Psoas muscle (tissue), 8 donors: ENCODE data around the gene CCDC40. TPM values are rescaled to one million over a fixed set of nuclear protein-coding genes. Genes with fewer than 3 reads are reported as not detected.

ENCODE experiments used
- ATAC-seq, 4 donors: fragments of 200-7000 bp; cut with Tn5 transposase; one replicate each; pipeline ENCODE4 v1.9.1; 2020; ENCODE audit warnings: moderate library complexity in 3 of 4, mild to moderate bottlenecking in 2 of 4
- DNase-seq, 2 donors: peaks; one replicate each; pipeline ENCODE4 v3.0.0-alpha.2; 2020
- H3K27ac ChIP-seq: fragments of 200-600 bp; one replicate; pipeline ENCODE4 v1.8.0; 2022
- H3K27me3 ChIP-seq, 3 donors: fragments of 200-600 bp in 1 of 3; one replicate each; pipeline versions ENCODE4 v1.6.1 to v1.8.0; 2013 to 2022; ENCODE audit warnings: low read length in 2 of 3, mild to moderate bottlenecking in 2 of 3, moderate library complexity in 1 of 3; ENCODE audit not compliant: insufficient read depth in 3 of 3
- H3K36me3 ChIP-seq, 2 donors: fragments of 200-600 bp in 1 of 2; one replicate each; pipeline versions ENCODE4 v1.6.1 to v1.8.0; 2013 to 2022; ENCODE audit warnings: low read depth in 1 of 2, mild to moderate bottlenecking in 1 of 2, moderate library complexity in 1 of 2; ENCODE audit not compliant: insufficient read depth in 1 of 2
- H3K4me1 ChIP-seq: fragments of 200-600 bp; one replicate; pipeline ENCODE4 v1.8.0; 2022
- H3K4me3 ChIP-seq: fragments of 200-600 bp; one replicate; pipeline ENCODE4 v1.8.0; 2022; ENCODE audit warnings: mild to moderate bottlenecking
- H3K9me3 ChIP-seq: fragments of 200-600 bp; one replicate; pipeline ENCODE4 v1.8.0; 2022
- WGBS, 3 donors: extraction: QIAGEN DNeasy Blood & Tissue Kit; methylation state at CpG; one replicate each; pipeline versions ENCODE4 v1.1.6 to v1.1.7; 2013; 5-methylcytosine and 5-hydroxymethylcytosine counted together
- intact Hi-C, 2 donors: fragments of 100-400 bp; cut with DNase I; formaldehyde crosslinking; loops; one replicate each; pipeline versions ENCODE4 v1.11.0 to v1.14.2; 2022
- polyA plus RNA-seq, 3 donors: library from polyadenylated mRNA; stranded (reverse); fragments of 200-250 nt; gene quantifications; one replicate each; pipeline ENCODE4 v1.2.3, GENCODE V29; 2013
- total RNA-seq, 4 donors: library from RNA; stranded (reverse); fragmentation: NEBNext Ultra II Directional in 2 of 4; extraction: Animal tissue kit (Norgen Biotek cat#: 25700) in 2 of 4; gene quantifications; one replicate each; pipeline versions ENCODE4 v1.2.1 to v1.2.4, GENCODE V29; 2021 to 2023
- TF ChIP-seq, protein P1 (sequence below): fragments of 200-600 bp; IDR thresholded peaks from one replicate; pipeline ENCODE4 v1.8.0; 2022; ENCODE audit warnings: antibody characterized with exemption
- donor health status: healthy with polysubstance abuse.
- donor health status: DM: no; HTN: no; CAD: no; lungs with moderate emphysema.
- donor health status: Bipolar disorder and iron deficiency.
- donor health status: healthy.
- donor health status: DM: yes; HTN: yes; CAD: no.
- donor health status: DM: no; HTN: no; CAD: no.
- donor health status: DM: no; HTN: no; CAD: no.
- donor health status: DM: yes; HTN: yes; CAD: no.

Gene CCDC40
- total and polyA plus RNA-seq, 7 donors, result 0.51 to 1.9 (median 1.4) TPM

DNA sequence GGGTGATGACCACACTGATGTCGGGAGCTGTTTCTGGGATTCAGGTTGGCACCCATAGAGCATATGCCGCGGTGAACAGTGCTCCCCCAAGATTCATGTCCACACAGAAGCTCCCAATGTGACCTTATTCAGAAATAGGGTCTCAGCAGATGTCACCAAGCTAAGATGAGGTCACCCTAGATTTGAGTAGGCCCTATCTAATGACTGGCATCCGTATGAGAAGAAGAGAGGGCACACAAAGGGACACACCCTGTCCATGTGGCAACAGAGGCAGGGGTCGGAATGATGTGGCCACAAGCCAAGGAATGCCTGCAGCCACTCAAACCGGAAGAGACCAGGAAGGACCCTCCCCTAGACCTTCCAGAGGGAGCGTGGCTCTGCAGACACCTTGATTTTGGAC is 36.3 kb upstream of the CCDC40 start:
- 71 to 85% (median 83%) methylated on average over 7 of the region's 7 CpGs for WGBS, 3 donors
- ATAC-seq (no peak), DNase-seq (no peak)
- Histone ChIP-seq H3K9me3 (no peaks in the 10 kb centered on the region), H3K27me3 (peaks cover 0 to 17% (median 0%) of the 10 kb centered on the region in 3 donors), H3K27ac (no peak overlapping the region), H3K4me3 (no peak overlapping the region), H3K36me3 (no peaks in the 10 kb centered on the region), H3K4me1 (no peaks in the 10 kb centered on the region)
- TF ChIP-seq, protein P1, sequence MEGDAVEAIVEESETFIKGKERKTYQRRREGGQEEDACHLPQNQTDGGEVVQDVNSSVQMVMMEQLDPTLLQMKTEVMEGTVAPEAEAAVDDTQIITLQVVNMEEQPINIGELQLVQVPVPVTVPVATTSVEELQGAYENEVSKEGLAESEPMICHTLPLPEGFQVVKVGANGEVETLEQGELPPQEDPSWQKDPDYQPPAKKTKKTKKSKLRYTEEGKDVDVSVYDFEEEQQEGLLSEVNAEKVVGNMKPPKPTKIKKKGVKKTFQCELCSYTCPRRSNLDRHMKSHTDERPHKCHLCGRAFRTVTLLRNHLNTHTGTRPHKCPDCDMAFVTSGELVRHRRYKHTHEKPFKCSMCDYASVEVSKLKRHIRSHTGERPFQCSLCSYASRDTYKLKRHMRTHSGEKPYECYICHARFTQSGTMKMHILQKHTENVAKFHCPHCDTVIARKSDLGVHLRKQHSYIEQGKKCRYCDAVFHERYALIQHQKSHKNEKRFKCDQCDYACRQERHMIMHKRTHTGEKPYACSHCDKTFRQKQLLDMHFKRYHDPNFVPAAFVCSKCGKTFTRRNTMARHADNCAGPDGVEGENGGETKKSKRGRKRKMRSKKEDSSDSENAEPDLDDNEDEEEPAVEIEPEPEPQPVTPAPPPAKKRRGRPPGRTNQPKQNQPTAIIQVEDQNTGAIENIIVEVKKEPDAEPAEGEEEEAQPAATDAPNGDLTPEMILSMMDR, result no peak
- intact Hi-C loops, result no loop called here

DNA sequence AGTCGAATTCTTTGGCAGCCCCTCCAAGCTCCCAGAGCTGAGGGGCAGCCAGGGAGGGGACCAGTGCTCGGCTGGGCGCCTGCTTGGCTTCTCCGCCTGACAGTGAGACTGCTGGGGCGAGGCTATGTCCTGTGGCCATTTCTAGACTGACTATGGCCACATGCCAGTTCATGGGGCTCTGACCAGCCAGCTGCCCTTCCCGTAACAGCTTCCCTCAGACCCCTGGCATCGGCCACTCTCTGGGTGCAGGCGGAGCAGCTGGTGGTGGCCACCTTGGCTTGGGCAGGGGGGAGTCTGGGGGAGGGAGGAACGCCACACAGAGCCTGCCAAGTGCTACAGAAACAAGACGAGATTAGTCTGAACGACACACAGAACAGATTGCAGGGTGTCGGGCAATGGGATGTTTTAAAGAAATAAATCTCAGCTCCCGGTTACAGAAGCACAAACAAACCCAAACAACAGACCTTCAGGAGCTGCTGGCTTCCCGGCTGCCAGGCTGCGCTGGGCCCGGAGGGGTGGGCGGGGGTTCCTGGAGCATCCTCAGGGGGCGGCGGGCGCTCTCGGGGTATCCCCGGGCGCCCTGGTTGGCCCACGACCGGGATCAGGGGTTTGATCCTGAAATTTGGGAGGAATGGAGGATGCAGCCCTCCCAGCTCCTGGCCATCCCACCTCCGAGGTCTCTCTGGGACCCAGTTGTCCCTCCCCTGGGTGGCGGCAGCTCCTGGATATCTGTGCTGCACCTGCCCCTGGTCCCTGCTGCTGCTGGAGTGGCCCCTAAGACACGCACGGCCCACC is 35.3 kb upstream of the CCDC40 start:
- H3K36me3 ChIP-seq, result no peaks in the 10 kb centered on the region
- H3K9me3 ChIP-seq, result no peaks in the 10 kb centered on the region
- TF ChIP-seq, protein P1, result no peak
- no peaks in the 10 kb centered on the region for H3K4me1 ChIP-seq
- peaks cover 0 to 17% (median 0%) of the 10 kb centered on the region in 3 donors for H3K27me3 ChIP-seq
- H3K27ac ChIP-seq, result no peak overlapping the region
- 45 to 66% (median 47%) methylated on average over 28 to 29 of the region's 29 CpGs for WGBS, 3 donors
- ATAC-seq (peak in 3 of 4 donors; percentile 26 to 59 (median 32)), DNase-seq (no peak)
- H3K4me3 ChIP-seq, result no peak overlapping the region
- intact Hi-C loops, result no loop called here

DNA sequence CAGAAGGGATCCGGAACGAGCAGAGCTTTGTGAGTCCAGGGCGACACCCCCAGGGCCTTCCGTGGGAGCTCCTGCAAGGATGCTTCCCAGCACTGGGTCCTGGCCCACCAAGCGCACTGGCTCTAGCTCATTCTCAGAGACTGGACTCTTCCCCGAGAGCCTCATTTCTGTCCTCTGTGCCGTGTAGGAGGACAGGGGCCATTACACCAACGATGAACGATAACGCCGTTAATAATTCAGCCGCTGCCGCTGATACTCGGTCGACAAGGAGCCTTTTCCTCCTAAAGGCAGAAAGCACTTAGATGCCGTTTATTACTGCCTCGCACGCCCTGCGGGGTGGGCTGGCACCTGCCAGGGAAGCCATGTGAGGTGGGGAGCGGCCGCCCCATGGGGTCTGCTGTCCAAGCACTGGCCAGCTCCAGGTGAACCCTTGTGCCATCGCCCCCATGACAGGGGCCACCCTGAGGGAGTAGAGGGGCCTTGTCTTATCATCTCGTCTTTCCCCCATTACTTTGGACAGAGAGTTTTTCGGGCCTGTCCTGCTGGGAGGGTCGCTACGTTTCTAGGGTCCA is 34.3 kb upstream of the CCDC40 start:
- TF ChIP-seq, protein P1, result no peak
- intact Hi-C loops, result no loop called here
- ATAC-seq (no peak), DNase-seq (no peak)
- Histone ChIP-seq H3K4me1 (no peaks in the 10 kb centered on the region), H3K27me3 (peaks cover 0 to 17% (median 3%) of the 10 kb centered on the region in 3 donors), H3K9me3 (no peaks in the 10 kb centered on the region), H3K4me3 (no peak overlapping the region), H3K36me3 (no peaks in the 10 kb centered on the region), H3K27ac (no peak overlapping the region)
- WGBS, 3 donors, result 90 to 93% (median 90%) methylated on average over 26 of the region's 26 CpGs

- peak in 1 of 2 donors; percentile 52 for DNase-seq
- Histone ChIP-seq H3K27me3 (peaks cover 0 to 17% (median 3%) of the 10 kb centered on the region in 3 donors), H3K4me1 (no peaks in the 10 kb centered on the region), H3K4me3 (no peak overlapping the region), H3K27ac (no peak overlapping the region), H3K36me3 (no peaks in the 10 kb centered on the region), H3K9me3 (no peaks in the 10 kb centered on the region)
- intact Hi-C loops, result no loop called here
- ATAC-seq, result no peak
- 93 to 94% (median 94%) methylated on average over 28 to 30 of the region's 30 CpGs for WGBS, 3 donors
- TF ChIP-seq, protein P1, result no peak
Measured at GRCh38 chr17:80002690-80003490, 33.6 kb upstream of the CCDC40 start.
